GM12801 (cell line): ENCODE measurements around the gene OR13D1.

Source experiments
- TF ChIP-seq, protein P1 (sequence below): IDR thresholded peaks from one replicate; pipeline ENCODE4 v1.5.1; 2011; ENCODE audit warnings: control low read depth; ENCODE audit not compliant: insufficient read length; ENCODE audit errors: extremely low read depth

Gene OR13D1

GRCh38 chr9:104725014-104725413 is 30.7 kb downstream of the OR13D1 start:
- TF ChIP-seq, protein P1, sequence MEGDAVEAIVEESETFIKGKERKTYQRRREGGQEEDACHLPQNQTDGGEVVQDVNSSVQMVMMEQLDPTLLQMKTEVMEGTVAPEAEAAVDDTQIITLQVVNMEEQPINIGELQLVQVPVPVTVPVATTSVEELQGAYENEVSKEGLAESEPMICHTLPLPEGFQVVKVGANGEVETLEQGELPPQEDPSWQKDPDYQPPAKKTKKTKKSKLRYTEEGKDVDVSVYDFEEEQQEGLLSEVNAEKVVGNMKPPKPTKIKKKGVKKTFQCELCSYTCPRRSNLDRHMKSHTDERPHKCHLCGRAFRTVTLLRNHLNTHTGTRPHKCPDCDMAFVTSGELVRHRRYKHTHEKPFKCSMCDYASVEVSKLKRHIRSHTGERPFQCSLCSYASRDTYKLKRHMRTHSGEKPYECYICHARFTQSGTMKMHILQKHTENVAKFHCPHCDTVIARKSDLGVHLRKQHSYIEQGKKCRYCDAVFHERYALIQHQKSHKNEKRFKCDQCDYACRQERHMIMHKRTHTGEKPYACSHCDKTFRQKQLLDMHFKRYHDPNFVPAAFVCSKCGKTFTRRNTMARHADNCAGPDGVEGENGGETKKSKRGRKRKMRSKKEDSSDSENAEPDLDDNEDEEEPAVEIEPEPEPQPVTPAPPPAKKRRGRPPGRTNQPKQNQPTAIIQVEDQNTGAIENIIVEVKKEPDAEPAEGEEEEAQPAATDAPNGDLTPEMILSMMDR = no peak

DNA sequence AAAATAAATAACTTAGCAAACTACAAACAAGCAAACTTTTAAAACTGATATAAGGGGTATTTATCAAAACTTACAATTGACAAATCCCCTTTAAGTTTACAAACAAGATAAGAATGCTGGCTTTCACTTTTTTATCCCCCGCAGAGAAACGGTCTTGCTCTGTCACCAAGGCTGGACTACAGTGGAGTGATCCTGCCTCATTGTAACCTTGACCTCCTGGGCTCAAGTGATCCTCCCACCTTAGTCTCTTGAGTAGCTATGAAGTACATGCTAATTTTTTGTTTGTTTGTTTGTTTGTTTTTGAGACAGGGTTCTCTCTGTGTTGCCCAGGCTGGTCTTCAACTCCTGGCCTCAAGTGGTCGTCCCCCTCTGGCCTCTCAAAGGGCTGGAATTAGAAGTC is 44.1 kb downstream of the OR13D1 start:
- TF ChIP-seq, protein P1 = no peak

DNA sequence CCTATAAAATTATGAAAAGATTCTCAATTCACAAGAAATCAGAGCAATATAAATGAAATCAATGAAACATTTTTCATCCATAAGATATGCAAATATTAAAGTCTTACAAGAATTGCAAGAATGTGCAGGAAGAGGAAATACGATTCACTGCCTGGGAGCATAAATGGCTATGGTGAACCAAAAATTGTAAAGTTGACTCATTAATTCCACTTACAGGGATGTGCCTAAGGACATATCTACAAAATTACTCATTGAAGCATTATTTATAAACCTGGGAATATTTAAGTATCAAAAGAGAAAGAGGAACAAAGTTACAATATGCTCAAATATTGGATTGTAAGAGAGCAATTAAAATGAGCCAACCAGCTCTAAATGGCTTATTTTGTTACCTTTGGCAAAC is 46.3 kb downstream of the OR13D1 start:
- TF ChIP-seq, protein P1 = no peak

GRCh38 chr9:104743376-104743985 is 49.2 kb downstream of the OR13D1 start:
- TF ChIP-seq, protein P1 = no peak
